Prostate gland (tissue), 2 donors: ENCODE measurements around the gene SORBS2.

Experiments used
- CTCF ChIP-seq, 4 experiments: fragments of 200-600 bp in 2 of 4; fragments of 450-650 bp in 2 of 4; sonication (generic) in 2 of 4; IDR thresholded peaks; 1 replicate in 3 of 4; 2 replicates in 1 of 4; pipeline ENCODE4 v1.5.1; 2016 to 2019; ENCODE audit warnings: antibody characterized with exemption in 4 of 4, mild to moderate bottlenecking in 2 of 4, moderate library complexity in 2 of 4
- POLR2A ChIP-seq: fragments of 450-650 bp; IDR thresholded peaks from one replicate; pipeline ENCODE4 v1.6.1; 2016; ENCODE audit warnings: antibody characterized with exemption, mild to moderate bottlenecking
- POLR2AphosphoS5 ChIP-seq: sonication (generic); formaldehyde crosslinking; IDR thresholded peaks from one replicate; pipeline ENCODE4 v1.6.1; 2017; ENCODE audit warnings: antibody characterized with exemption

GRCh38 chr4:185741795-185742194 lies 70.2 kb downstream of the SORBS2 start:
- TF ChIP-seq CTCF (IDR thresholded peaks at IDR 0.05) (no peak), POLR2A (no peak), POLR2AphosphoS5 (no peak)
